KMS-11 (cell line): Measurements from ENCODE around the gene SLCO3A1.

ENCODE experiments used
- H2AFZ ChIP-seq: fragments of 200-600 bp; sonication (generic); 2 replicates; pipeline ENCODE4 v1.6.1; 2016; ENCODE audit warnings: antibody characterized with exemption, mixed run types, low read depth
- H3K27ac ChIP-seq: fragments of 200-600 bp; sonication (generic); 2 replicates; pipeline ENCODE4 v1.6.1; 2016; ENCODE audit warnings: mild to moderate bottlenecking, mixed run types
- H3K27me3 ChIP-seq: fragments of 200-600 bp; sonication (generic); 2 replicates; pipeline ENCODE4 v1.6.1; 2017; ENCODE audit warnings: mild to moderate bottlenecking, low read depth, mixed run types, moderate library complexity; ENCODE audit not compliant: insufficient read depth
- H3K36me3 ChIP-seq: fragments of 200-600 bp; sonication (generic); 2 replicates; pipeline ENCODE4 v1.6.1; 2017; ENCODE audit warnings: mild to moderate bottlenecking, mixed run types; ENCODE audit not compliant: insufficient read depth
- H3K4me1 ChIP-seq: fragments of 200-600 bp; sonication (generic); 2 replicates; pipeline ENCODE4 v1.6.1; 2016; ENCODE audit warnings: mild to moderate bottlenecking, low read depth, mixed run types; ENCODE audit not compliant: poor library complexity, severe bottlenecking
- H3K4me2 ChIP-seq: fragments of 200-600 bp; sonication (generic); 2 replicates; pipeline ENCODE4 v1.7.0; 2016; ENCODE audit warnings: mild to moderate bottlenecking, mixed run types
- H3K4me3 ChIP-seq: fragments of 200-600 bp; sonication (generic); IDR thresholded peaks from 2 replicates; pipeline ENCODE4 v1.6.1; 2017; ENCODE audit warnings: low read depth, low read length, mixed read lengths; ENCODE audit not compliant: insufficient read depth
- H3K79me2 ChIP-seq: fragments of 200-600 bp; sonication (generic); 2 replicates; pipeline ENCODE4 v1.6.1; 2016; ENCODE audit warnings: low read depth, mixed run types; ENCODE audit not compliant: insufficient read depth
- H3K9ac ChIP-seq: fragments of 200-600 bp; sonication (generic); 2 replicates; pipeline ENCODE4 v1.6.1; 2016; ENCODE audit warnings: mild to moderate bottlenecking, mixed run types
- H4K20me1 ChIP-seq: fragments of 200-600 bp; sonication (generic); 2 replicates; pipeline ENCODE4 v1.6.1; 2016; ENCODE audit warnings: mild to moderate bottlenecking, mixed run types; ENCODE audit not compliant: insufficient read depth
- TF ChIP-seq, protein P1 (sequence below): fragments of 200-600 bp; sonication (generic); conservative IDR thresholded peaks from 2 replicates; pipeline ENCODE4 v1.6.1; 2017; ENCODE audit warnings: low read depth, mild to moderate bottlenecking, antibody characterized with exemption, low read length, moderate library complexity, mixed read lengths

SLCO3A1 gene

DNA sequence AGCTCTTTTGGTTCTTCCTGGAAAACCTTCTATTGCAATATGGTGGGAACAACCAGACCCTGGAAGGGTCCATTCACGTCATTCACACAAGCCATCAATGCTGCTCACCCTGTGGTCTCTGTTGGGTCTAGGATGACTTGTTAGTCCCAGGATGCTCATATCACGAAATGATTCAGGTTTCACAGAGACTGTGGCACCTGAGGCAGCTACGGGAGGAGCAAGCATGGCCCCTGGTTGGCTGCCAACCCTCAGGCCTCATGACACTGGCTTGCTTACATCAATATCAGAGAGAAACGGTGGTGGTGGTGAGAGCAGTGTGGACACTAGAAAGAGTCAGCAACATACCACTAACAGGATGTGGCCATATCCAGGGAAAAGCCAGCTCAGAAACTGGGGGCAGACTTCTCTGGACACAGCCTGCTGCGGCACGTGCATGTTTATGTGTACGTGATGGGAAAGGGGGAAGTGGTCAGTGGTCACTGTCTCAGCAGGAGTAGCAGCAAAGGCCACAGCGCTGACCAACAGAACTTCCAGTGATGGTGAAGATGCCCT, 331.2 kb downstream of the SLCO3A1 start:
- Histone ChIP-seq H3K4me2 (no peak overlapping the region), H3K27ac (no peak overlapping the region), H3K9ac (no peak overlapping the region), H4K20me1 (no peaks in the 10 kb centered on the region), H2AFZ (no peak overlapping the region), H3K79me2 (no peaks in the 10 kb centered on the region), H3K36me3 (no peaks in the 10 kb centered on the region), H3K4me3 (no peak overlapping the region), H3K4me1 (no peaks in the 10 kb centered on the region), H3K27me3 (no peaks in the 10 kb centered on the region)
- TF ChIP-seq, protein P1, sequence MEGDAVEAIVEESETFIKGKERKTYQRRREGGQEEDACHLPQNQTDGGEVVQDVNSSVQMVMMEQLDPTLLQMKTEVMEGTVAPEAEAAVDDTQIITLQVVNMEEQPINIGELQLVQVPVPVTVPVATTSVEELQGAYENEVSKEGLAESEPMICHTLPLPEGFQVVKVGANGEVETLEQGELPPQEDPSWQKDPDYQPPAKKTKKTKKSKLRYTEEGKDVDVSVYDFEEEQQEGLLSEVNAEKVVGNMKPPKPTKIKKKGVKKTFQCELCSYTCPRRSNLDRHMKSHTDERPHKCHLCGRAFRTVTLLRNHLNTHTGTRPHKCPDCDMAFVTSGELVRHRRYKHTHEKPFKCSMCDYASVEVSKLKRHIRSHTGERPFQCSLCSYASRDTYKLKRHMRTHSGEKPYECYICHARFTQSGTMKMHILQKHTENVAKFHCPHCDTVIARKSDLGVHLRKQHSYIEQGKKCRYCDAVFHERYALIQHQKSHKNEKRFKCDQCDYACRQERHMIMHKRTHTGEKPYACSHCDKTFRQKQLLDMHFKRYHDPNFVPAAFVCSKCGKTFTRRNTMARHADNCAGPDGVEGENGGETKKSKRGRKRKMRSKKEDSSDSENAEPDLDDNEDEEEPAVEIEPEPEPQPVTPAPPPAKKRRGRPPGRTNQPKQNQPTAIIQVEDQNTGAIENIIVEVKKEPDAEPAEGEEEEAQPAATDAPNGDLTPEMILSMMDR, result no peak

DNA sequence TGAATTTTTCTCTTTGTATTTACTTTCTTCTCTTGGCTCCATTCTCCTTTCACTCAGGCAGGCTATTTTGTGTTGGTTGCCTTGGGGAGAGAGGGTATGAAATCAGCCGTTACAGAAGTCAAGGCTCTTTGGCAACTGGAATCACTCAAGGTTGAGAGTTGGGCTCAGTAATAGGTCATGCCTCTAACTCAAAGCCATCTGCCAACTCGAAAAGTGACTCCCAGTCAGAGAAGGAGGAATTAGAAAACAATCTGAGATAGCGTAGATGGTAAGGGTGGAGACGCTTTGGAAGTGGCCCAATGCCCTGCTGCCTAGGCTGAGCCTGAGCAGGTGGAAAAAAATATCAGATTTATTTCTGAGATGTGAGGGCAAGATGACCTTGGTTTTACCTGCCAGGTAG, 334.5 kb downstream of the SLCO3A1 start:
- Histone ChIP-seq H3K27ac (no peak overlapping the region), H3K27me3 (no peaks in the 10 kb centered on the region)
- TF ChIP-seq, protein P1, result no peak

DNA sequence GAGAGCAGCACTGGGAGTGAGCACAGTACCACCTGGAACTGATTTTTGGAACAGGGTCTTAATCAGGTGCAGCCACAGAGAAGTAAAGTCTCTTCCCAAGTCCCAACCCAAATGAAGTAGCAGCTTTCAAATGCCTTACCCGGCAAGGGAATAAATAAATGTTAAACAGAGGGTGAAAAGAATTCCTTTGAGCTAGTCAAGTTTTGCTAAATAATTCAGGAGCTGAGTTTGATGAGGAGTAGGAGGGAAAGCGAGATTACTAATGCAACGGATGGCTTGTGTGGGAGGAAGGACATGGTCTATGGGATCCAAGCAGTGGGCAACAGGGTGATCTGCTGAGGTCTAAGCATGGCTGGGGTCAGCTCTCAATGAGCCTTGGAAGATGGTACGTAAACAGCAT, 335.7 kb downstream of the SLCO3A1 start:
- Histone ChIP-seq H3K4me1 (no peaks in the 10 kb centered on the region), H3K4me2 (no peak overlapping the region), H2AFZ (no peak overlapping the region), H3K4me3 (no peak overlapping the region), H3K36me3 (no peaks in the 10 kb centered on the region), H4K20me1 (no peaks in the 10 kb centered on the region), H3K79me2 (no peaks in the 10 kb centered on the region), H3K27me3 (no peaks in the 10 kb centered on the region), H3K9ac (no peak overlapping the region), H3K27ac (no peak overlapping the region)
- TF ChIP-seq, protein P1, result no peak

More for the DNA sequence above, 334.5 kb downstream of the SLCO3A1 start:
- Histone ChIP-seq H3K79me2 (no peaks in the 10 kb centered on the region), H3K36me3 (no peaks in the 10 kb centered on the region), H3K4me2 (no peak overlapping the region), H4K20me1 (no peaks in the 10 kb centered on the region), H3K4me3 (no peak overlapping the region), H2AFZ (no peak overlapping the region), H3K4me1 (no peaks in the 10 kb centered on the region), H3K9ac (no peak overlapping the region)

DNA sequence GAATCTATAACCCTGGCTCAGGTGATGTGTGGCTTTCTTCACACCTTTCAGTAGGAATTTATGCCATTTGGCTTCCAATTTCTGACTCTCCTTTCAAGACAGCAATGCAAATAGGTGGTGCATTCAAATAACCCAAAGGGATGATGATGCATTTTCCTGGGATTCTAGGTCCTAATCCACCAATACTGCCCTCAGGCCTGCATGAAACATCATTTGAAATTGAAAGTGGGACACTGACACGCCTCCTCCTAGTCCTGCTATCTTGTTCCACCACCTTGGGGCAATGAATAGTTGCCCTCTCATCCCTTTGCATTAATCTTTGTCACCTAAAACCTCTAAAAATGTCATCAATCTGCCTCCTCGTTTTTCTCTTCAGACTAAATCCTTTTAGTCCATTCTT, 341.7 kb downstream of the SLCO3A1 start:
- TF ChIP-seq, protein P1, result no peak
- Histone ChIP-seq H2AFZ (no peak overlapping the region), H3K9ac (no peak overlapping the region), H3K79me2 (no peaks in the 10 kb centered on the region), H3K27ac (no peak overlapping the region), H4K20me1 (no peaks in the 10 kb centered on the region), H3K4me1 (no peaks in the 10 kb centered on the region), H3K27me3 (no peaks in the 10 kb centered on the region), H3K4me2 (no peak overlapping the region), H3K4me3 (no peak overlapping the region), H3K36me3 (no peaks in the 10 kb centered on the region)
